Left lobe of liver (tissue), 2 donors: ENCODE data around the gene SACS. TPM values are rescaled to one million over a fixed set of nuclear protein-coding genes. Genes with fewer than 3 reads are reported as not detected.
A peak's percentile ranks its signal among the peaks of the same experiment; 100 is the strongest.
"Not testable (repeated sequence)": the region's sequence is repeated elsewhere in the genome, so short reads cannot be mapped to it uniquely, and the experiment has no call there.

Experiments
- ATAC-seq: fragments of 200-7000 bp; cut with Tn5 transposase; one replicate; pipeline ENCODE4 v1.9.1; 2020; ENCODE audit warnings: mild to moderate bottlenecking, moderate library complexity
- DNase-seq: peaks from one replicate; pipeline ENCODE4 v3.0.0-alpha.2; 2020; ENCODE audit warnings: low spot score
- total RNA-seq: library from RNA; stranded (reverse); gene quantifications from one replicate; pipeline ENCODE4 v1.2.1, GENCODE V29; 2021
- donor health status: DM: no; HTN: no; CAD: no; lungs with moderate emphysema.
- donor health status: DM: no; HTN: yes; CAD: no.

SACS gene
- total RNA-seq, 1 donor from 2014 or later = 2.0 TPM

DNA sequence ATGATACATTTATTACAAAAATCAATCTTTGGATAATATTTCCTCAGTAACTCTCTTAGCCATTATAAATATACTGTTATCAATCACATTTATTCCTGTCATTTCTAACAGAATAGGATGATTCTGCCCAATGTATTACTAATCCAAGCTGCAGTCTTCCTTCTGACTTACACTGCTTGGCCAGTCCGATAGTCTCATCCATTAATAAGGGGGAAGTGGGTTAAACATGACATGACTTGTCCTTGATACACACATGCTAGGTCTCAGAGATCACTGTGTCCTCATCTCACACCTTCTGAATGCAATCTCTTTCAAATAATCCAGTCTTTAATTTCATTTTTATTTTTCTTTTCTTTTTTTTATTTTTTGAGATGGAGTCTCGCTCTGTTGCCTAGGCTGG lies 18.8 kb downstream of the SACS start:
- no peak for DNase-seq
- no peak for ATAC-seq

DNA sequence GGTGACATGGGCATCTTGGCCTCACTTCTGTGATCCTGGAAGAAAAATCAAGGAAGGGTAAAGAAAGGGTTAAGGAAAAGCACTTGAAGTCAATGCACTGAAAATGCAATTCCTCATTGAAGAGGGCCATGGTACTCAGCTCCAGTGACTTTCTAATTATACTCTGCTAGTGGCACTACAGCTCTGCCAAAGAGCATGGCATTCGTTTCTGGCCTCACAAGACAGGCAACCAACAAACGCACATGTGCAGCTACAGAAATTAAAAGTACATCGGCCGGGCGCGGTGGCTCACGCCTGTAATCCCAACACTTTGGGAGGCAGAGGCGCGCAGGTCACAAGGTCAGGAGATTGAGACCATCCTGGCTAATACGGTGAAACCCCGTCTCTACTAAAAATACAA lies 21.8 kb downstream of the SACS start:
- DNase-seq (no peak), ATAC-seq (no peak)

DNA sequence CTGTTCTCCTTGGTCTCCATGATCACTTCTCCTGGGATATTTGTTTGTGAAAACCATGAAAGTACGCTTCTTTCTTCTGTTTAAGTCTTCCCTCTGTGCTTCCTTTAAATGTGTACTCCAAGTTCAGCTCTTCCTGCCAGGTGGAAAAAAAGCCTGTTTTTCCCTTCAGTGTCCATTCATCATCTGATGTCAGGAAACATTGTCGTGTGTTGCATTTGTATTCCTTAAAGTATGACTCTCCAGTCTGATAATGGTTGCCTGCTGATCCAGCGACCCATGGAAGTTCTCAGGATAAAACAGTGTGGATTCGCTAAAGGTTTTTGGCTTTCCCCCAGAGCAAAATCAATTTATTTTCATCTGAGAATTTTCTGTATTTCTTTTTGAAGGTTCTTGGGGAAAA lies 22.3 kb downstream of the SACS start:
- DNase-seq = no peak
- no peak for ATAC-seq

DNA sequence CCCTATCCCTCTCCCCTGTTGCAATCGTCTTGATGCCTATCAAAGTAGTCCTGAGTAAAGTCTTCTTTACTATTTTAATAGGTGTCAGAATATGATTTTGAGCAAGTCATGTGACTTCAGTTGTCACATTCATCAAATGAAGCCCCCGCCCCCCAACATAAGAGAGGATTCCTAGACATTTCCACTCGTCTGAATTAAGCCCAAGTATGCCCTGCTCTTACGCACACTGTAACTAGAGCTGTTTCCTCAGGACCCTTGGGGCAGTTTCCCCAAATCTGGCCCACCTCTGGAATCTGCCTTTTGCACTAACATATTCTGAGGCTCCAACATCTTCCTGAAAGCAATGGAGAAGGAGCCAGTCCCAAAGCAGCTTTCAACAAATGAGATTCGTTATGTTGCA lies 25.5 kb downstream of the SACS start:
- DNase-seq = no peak

DNA sequence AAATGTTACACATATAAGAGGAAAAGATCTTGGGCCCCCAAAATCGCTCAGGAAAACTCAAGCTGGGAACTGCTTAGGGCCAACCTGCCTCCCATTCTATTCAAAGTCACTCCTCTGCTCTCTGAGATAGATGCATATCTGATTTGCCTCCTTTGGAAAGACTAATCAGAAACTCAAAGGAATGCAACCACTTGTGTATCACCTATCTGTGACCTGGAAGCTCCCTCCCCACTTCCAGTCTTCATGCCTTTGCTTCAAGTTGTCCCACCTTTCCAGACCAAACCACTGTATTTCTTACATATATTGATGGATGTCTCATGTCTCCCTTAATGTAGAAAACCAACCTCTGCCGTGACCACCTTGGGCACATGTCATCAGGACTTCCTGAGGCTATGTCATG lies 32.3 kb downstream of the SACS start:
- not testable (repeated sequence) for ATAC-seq, DNase-seq

More for the DNA sequence above, 25.5 kb downstream of the SACS start:
- no peak for ATAC-seq

DNA sequence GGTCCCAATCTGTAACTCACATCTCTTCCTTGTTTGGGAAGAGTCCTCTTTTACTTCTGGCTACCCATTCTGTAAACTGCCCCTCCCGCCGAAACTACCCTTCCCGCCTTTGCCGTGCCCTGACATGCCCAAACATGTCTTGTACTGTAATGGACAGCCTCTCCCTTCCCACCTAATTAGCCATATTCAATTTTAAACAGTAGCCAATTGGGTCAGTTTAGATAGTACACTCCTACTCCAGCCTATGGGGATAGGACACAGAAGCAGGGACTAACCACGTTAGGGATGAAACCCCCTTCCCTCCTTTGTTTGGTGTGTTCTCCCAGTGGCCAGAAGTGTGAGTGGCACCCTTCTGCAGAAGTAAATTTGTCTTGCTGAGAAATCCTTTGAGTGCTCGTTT lies 34.2 kb downstream of the SACS start:
- ATAC-seq = no peak

DNA sequence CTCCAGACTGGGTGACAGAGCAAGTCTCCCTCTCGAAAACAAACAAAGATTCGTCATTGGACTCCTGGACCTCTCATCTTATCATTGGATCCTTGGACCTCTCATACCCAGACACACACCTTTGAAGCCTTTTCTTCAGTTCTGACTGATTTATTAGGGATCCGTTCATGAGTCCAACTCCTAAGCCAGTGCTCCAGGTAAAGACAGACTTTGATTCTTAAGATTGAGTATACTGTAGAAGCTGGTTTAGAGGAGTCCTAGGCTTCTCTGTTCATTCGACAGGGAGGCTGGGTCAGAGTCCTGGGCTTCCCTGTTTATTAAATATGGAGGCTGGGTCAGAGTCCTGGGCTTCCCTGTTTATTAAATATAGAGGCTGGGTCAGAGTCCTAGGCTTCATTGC lies 38.7 kb downstream of the SACS start:
- no peak for DNase-seq
- no peak for ATAC-seq

More for the DNA sequence above, 34.2 kb downstream of the SACS start:
- no peak for DNase-seq

DNA sequence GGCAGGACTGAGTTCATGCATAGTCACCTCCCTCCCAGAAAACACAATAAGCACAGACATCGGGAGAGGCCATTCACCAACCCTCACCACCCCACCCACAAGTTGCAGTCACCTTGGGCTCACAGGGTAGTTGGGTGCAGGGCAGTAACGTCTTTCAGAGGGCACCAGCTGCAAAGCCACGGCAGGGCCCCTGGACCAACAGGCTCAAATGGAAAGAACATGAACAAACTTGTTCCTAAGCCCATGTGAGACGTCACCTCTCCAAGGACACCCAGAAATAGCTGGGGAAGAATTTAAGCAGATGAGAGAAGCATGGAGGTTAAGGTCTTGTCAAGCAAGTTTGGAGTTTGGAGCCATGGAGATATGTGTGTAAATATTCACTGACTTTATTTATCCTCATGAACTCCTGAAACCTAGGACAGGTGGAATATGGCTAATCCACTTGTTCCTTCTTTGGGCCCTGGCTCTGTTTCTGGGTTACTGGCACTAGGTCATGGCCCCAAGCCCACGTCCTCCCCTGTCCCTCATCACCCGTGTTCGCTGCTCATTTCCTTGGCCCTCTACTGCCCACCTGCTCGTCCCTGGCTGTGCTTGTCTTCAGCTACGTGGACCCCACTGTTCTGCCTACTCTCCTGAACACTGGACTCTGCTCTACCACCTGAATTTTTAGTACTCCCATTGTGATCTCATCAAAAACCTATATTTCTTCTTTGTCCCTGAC lies 40.4 kb downstream of the SACS start:
- ATAC-seq (no peak), DNase-seq (no peak)

DNA sequence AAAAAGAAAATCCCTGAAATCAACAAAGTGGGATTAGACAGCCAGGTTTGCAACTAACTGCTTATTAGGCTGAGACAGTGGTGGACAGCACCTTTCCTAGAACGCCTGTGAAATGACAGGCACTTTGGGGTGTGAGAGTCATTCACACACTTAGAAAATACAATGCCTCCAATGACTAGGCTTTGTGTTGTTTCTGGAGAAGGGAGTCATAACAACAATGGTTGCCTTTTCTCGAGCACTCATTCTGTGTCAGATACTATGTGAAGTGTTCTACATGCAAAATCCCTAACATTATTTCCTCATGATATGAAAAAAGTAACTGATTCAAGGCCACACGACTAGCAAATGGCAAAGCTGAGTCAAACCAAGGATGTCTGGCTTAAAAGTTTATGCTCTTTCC lies 41.2 kb downstream of the SACS start:
- no peak for ATAC-seq
- no peak for DNase-seq

DNA sequence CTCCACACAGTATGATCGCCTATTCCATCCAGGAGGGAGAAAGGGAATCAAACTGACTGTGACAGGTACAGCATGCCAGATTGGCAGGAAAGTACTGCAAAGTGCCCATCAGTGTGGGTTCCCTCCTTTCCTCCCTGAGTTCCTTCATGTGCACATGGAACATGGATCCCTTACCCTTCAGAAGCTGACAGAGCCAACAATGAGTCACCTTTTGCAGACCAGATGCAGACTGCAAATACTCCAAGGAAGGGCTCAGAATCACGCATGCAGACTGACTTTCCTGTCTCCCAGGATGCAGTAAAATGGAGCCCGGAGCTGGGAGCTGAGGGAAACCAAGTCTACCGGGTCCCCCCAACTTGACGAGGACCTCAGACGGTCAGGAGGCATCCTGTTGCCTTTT lies 41.8 kb downstream of the SACS start:
- ATAC-seq (no peak), DNase-seq (no peak)

DNA sequence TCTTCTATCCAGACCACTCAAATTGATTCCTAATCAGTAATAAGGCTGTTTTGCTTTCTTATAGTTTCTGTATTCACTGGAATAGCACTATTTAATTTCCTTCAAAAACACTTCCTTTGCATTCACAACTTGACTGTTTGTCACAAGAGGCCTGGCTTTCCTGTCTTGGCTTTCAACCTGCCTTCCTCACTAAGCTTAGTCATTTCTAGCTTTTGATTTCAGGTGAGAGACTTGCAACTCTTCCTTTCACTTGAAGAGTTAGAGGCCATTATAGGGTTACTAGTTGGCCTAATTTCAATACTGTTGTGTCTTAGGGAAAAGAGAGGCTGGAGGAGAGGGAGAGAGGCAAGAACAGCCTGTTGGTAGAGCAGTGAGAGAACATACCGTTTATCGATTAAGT lies 47.0 kb downstream of the SACS start:
- DNase-seq (no peak), ATAC-seq (no peak)

DNA sequence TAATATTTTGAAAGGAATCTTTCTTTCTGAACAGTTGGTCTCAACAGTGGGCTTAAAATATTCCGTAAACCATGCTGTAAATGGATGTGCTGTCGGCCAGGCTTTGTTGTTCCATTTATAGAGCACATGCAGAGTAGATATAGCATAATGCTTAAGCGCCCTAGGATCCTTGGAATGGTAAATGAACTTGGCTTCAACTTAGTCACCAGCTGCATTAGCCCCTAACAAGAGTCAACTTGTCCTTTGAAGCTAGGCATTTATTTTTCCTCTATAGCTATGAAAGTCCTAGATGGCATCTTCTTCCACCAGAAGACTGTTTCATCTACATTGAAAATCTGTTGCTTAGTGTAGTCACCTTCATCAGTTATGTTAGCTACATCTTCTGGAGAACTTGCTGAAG lies 47.6 kb downstream of the SACS start:
- ATAC-seq (no peak), DNase-seq (no peak)

DNA sequence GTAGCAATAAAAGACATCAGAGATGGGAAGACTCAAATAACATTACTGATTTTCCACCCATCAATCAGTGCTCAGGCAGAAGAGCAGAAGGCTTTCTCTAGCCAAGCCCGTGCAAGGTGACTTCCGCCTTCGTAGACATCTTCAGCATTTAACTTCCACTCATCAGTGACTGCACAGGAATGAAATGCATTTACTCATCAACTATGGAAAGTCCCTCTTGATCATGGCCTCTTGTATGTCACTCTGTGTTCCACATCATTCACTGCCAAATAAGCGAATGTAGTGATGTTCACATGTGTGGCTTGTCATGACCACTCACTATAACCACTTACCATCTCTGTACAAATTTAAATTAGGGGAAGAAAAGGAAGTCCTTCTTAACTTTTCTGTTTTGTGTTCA lies 49.4 kb downstream of the SACS start:
- ATAC-seq = no peak
- DNase-seq = no peak

DNA sequence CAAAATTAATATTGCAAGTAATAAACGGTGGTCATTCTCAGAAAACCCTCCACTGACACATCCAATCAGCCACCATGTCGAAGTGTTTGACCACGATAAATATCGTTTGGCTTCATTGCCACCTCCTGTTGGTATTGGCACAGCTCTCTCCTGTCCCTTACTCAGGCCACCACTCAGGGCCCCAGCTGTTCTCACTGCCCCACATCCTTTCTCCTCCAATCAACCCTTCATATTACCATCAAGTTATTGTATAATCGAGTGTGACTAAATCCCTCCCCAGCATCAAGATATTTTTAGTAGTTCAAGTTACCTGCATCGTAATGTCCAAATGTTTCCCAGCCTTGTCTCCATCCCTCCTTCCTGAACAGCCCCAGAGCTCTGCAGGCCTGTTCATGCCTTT lies 50.4 kb downstream of the SACS start:
- DNase-seq (no peak), ATAC-seq (no peak)

DNA sequence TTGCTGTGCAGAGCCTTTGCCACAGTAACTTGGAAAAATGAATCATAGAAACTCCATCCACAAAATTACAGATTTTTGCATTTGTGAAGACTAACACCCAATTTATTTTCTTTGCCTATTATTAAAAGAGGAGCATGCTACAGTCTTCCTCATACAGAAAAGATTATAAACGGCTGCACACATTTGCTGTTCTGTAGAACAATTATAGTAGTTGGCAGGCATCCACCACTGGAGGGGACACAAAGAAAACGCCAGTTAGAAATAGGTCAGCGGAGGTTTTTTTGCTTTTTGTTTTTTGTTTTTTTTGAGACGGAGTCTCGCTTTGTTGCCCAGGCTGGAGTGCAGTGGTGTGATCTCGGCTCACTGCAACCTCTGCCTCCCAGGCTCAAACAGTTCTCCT lies 51.6 kb downstream of the SACS start:
- ATAC-seq (no peak), DNase-seq (no peak)

DNA sequence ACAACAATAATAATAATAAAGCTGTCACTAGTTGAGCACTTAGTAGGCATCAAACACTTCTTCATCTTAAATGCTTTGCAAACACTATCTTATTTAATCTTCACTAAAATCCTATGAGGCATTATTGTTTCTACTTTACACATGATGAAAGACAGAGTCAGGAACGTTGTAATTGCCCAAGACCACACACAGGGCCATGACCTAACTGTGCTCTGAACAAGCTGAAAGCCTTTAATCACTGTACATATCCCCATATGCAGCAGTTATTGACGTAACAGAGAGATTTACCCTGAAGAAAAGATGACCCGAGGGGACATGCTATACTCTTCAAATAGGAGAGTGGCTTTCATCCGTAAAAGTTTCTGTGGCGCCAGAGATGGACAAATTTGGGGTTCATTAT lies 53.0 kb downstream of the SACS start:
- ATAC-seq = no peak
- DNase-seq = no peak

DNA sequence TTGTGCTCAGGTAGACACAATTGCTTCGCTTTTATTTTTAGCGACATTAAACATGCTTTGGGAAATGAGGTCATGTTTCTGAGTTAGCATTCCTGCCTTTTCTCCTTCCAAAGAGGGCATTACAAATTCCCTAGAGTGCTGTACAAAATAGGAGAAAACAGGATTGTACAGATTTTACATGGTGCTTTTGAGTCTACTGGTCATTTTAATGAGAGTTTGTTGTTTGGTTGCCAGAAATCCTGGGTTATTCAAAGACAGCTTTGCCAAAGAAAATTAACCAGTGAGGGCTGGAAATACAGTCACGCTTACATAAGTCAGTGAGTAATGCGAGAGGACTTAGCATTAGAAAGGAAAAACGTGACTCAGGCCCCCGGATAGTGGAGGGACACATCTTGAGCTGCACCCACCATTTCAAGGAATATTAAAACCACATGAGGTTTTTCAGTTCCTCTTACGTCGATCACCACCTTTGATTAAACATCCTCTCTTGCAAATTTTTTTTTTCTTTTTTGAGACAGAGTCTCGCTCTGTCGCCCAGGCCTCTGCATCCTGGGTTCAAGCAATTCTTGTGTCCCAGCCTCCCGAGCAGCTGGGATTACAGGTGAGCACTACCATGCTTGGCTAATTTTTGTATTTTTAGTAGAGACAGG lies 55.4 kb downstream of the SACS start:
- ATAC-seq (no peak), DNase-seq (no peak)

DNA sequence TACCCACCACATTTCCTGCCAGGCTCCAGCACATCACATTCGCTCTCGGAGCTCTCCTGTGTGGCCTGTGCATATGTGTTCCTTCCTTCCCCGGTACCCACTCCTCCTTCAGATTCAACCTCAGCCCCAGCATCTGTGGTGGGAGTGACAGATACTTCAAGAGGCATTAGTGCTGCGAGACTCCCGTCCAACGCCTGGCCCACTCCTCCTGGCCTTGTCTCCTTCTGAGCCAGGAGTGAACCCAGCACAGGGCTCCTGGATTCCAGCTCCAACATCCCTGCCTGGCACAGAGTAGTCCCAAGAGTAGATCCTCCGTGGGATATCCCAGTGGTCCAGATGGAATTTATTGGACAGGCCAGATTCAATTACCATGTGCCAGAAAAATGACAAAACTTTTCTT lies 55.9 kb downstream of the SACS start:
- ATAC-seq = no peak

DNA sequence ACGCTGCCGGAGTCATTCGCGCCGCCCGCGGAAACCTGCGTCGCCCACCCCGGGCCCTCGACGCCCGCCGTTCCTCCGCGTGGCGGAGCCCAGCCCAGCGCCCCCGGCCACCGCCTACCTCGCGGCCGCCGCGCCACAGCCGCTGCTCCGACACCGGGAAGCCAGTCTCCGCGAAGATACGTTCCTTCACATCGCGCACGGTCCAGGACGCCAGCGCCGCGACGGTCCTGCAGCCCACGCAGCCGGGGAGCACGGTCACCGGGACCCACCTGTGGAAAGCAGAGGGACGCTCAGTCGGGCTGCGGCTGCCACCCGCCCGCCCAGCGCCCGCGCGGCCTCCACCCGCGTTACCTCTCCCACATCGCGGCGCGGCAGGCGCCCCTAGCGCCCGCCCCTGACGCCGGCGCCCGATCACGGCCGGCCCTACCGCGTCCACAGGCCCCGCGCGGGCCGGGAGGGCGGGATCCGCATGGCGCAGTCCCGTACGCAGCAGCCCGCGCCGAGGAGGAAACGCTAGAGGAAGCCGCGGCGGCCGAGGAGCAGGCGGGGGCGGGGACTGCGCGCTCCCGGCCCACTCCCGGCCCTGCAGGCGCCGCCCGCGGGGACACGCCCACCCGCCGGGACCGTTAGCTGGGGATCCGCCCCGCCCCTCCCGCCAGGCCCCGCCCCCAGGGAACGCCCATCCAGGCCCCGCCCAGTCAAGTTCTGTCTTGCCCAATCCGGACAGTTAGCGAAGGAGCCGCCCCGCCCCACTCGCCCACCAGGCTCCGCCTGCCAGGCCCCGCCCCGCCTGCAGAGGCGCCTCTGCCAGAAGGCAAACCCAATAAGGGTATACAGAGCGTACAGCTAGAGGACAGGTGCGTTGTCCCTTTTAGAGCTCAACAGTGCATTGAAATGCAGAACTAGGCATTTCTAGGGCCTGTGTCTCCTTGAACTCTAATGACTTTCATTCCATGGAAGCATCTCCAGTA lies 58.2 kb downstream of the SACS start:
- DNase-seq (peak; percentile 96), ATAC-seq (peak; percentile 97)

More for the DNA sequence above, 55.9 kb downstream of the SACS start:
- DNase-seq = no peak

DNA sequence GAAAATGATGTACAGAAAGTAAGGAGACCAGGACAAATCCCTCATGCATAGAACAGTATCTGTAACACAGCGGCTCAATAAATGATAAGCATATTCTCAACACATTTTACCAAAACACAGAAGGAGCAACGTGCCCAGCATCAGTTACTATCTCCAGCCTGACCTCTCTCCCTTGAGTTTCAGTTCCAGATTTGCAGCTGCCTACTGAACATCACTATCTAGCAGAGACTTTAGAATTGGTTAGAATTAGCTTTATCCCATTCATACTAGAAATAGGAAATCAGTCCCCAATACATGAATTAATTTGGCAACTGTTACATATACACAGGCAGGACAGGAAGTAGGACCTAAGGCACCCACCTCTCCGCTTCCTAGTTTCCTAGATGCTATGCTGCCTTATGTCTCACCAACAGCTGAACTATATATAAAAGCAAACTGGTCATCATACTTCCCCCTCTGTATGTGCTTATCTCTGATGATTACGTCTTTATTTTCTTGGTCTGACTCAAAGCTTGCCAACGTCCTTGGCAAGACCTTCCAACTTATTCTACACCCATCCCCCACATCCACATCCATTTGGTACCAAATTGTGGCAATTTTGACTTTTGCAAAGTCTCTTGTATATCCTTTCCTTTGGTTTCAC lies 61.1 kb downstream of the SACS start:
- no peak for DNase-seq
- ATAC-seq = no peak

DNA sequence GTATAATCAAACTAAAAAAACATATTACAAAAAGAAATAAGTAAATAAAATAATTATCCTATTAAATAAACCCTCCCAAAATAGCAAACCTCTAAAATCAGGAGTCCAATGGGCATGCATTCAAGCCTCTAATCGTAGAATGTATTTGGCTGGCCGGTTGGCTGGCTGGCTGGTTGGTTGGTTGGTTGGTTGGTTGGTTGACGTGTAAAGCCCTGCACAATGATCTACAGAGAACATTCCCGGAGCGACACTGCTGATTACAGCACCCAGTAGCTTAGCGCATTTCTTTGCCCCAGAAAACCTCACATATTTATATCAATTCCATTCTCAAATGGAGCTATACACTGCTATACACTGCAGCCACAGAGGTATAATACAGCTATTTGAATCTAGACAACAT lies 65.6 kb downstream of the SACS start:
- ATAC-seq = no peak
- DNase-seq = no peak
